ENCODE results near the gene ACTN3. TPM values are rescaled to one million over a fixed set of nuclear protein-coding genes. Genes with fewer than 3 reads are reported as not detected.
A peak's percentile ranks its signal among the peaks of the same experiment; 100 is the strongest.
"Not testable (repeated sequence)": the region's sequence is repeated elsewhere in the genome, so short reads cannot be mapped to it uniquely, and the experiment has no call there.

Gene ACTN3
- not detected for total RNA-seq

GRCh38 chr11:66546368-66546965, at the start of gene ACTN3:
Gene ACTN3, plus strand, starts transcription at chr11:66546903. Its CDS starts 35 bp downstream, at chr11:66546938.
- DNase-seq (ENCODE audit: low spot score in 2 of 2) (no peak), FAIRE-seq (no peak)

- DNase-seq (ENCODE audit: low spot score in 2 of 2) (no peak), FAIRE-seq (no peak)
These were observed 49.5 kb upstream of the ACTN3 start for GRCh38 chr11:66497206-66497605.

DNA sequence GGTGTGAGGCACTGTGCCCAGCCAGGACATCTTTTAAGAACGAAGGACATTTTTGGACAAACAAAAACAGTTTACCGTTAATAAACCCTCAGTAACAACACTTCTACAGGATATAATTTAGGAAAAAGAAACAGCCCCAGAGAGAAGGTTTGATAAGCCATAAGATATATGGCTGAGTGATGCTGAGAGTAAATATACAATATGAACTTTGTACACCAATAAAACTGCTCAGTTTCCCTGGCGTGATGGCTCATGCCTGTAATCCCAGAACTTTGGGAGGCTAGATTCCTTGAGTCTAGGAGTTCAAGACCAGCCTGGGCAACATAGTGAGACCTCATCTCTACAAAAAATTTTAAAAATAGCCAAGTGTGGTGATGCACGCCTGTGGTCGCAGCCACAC, 48.2 kb upstream of the ACTN3 start:
- DNase-seq (ENCODE audit: low spot score in 2 of 2) (no peak), FAIRE-seq (no peak)

DNA sequence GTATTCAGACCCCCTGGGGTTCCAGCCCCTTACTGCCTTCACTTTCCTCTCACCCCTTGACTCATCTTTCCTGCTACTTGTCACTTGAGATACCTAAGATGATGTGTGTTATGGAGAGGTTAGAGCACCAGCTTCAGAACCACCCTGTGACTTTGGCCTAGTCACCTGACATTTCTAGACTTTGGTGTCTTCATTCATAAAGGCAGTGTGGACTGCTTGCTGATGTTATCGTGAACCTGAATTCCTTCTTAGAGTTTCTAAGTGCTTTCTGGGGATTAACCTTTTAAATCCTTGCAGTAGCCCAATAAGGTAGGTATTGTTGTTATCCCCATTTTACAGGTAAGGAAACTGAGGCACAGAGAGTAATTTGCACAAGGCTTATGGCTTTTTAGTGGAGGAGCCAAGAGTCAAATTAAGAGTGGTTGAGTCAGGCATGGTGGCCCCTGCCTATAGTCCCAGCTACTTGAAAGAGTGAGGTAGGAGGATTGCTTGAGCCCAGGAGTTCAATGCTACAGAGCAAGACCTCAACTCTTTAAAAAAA, 41.4 kb upstream of the ACTN3 start:
- DNase-seq (ENCODE audit: low spot score in 2 of 2) (no peak), FAIRE-seq (no peak)

DNA sequence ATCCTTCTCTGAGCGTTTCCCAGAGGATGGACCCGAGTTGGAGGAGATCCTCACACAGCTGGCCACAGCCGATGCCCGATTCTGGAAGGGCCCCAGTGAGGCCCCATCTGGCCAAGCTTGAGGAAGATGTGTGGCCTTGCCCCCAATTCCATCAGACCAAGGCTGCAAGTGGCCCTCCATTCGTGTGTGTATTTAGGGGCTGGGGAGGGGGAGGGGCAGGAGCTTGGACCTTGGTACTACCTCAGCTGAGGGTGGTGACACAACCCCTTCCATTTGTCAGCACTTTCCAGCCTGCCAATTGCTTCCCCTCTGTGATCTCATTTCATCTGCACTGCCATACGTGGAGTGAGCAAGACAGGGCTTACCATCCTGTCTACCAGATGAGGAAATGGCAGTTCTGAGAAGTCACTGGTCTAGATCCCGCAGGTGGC, 37.6 kb upstream of the ACTN3 start:
- FAIRE-seq: no peak
- DNase-seq (ENCODE audit: low spot score in 2 of 2): no peak

- DNase-seq (ENCODE audit: low spot score in 2 of 2) (peak; percentile 69 to 84), FAIRE-seq (no peak)
These were observed 36.3 kb upstream of the ACTN3 start, which contains the start of gene BBS1 for GRCh38 chr11:66510271-66510989. Gene BBS1, plus strand, starts transcription at chr11:66510635. Its CDS starts 25 bp downstream, at chr11:66510660.

GRCh38 chr11:66510990-66511339, 35.7 kb upstream of the ACTN3 start:
- FAIRE-seq (no peak), DNase-seq (ENCODE audit: low spot score in 2 of 2) (no peak)

- DNase-seq (ENCODE audit: low spot score in 2 of 2) (no peak), FAIRE-seq (no peak)
These were observed 23.1 kb upstream of the ACTN3 start for GRCh38 chr11:66523611-66524010.

GRCh38 chr11:66524304-66525040, 22.2 kb upstream of the ACTN3 start:
- FAIRE-seq (no peak), DNase-seq (ENCODE audit: low spot score in 2 of 2) (no peak)

DNA sequence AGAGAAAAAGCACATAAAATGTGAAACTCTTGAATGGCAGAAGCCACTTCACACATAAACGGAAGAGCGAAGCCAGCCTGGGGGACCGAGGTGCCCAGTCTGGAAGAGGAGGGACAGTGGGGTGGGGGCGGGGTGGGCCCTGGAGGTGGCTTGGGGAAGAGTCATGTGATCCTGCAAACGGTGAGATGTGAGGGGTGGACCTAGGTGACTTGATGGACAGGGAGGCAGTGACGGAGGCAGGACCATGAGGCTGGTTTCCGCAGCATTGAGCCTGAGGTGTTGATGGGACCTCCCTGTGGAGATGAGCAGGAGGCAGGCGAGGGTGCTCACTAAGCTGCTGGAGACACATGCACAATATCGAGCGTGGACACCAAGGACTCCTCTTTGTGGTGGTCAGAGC, 17.6 kb upstream of the ACTN3 start:
- FAIRE-seq (no peak), DNase-seq (ENCODE audit: low spot score in 2 of 2) (no peak)

- DNase-seq (ENCODE audit: low spot score in 2 of 2): no peak
- no peak for FAIRE-seq
These were observed 17.0 kb upstream of the ACTN3 start for GRCh38 chr11:66529655-66530054.

DNA sequence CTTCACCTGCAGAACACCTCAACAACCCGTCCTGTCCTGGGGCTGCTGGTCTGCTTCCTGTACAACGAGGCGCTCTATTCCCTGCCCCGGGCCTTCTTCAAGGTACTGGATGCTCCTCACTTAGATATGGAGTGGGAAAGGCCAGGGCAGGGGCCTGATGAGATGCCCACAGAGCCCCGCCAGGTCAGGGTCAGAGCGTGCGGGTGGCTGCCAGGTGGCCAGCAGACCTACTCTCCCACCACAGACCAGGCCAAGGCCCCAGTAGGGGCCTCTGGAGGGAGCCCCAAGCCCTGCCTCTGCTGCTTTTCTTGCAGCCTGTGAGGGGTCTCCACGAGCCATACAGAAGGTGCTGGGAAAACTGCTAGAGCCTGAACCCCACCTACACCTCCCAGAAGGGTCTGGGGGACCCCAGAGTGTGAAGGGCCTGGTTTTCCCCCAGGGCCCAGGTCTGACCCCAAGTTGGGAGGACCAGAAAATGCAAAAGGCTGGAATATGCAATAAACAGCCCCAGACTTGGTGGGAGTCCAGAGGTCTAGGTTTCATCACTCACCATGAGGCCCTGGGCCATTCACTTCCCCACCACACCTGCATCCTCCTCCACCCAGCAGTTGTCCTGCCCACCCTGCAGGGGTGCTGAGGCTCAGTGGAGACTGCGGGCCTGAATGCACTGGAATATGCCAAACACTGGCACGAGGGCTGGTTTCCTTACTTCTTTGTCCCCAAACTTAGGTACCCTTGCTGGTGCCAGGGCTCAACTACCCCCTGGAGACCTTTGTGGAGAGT, 15.6 kb upstream of the ACTN3 start:
- no peak for DNase-seq (ENCODE audit: low spot score in 2 of 2)
- FAIRE-seq: no peak

DNA sequence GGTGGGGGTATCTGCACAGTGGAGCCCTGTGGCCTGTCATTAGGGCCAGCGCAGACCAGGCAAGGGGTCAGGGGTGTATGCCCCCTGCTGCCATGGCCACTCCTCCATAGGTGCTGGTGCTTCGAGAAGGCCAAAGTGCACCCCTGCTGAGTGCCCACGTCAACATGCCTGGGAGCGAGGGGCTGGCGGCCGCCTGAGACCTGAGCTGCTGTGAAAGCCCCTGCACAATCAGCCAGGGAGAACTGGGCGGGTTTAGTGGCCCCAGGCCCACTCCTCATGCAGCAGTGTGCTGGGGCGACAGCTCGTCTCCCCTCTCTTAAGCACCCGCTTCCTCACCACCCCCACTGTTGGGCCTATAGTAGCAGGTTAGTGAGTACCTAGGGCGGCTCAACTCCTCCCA, 14.9 kb upstream of the ACTN3 start:
- DNase-seq (ENCODE audit: low spot score in 2 of 2): no peak
- no peak for FAIRE-seq

GRCh38 chr11:66532784-66533183, 13.9 kb upstream of the ACTN3 start:
- no peak for DNase-seq (ENCODE audit: low spot score in 2 of 2)
- no peak for FAIRE-seq

- no peak for DNase-seq (ENCODE audit: low spot score in 2 of 2)
- no peak for FAIRE-seq
These were observed 7.4 kb upstream of the ACTN3 start for GRCh38 chr11:66539170-66539869.

DNA sequence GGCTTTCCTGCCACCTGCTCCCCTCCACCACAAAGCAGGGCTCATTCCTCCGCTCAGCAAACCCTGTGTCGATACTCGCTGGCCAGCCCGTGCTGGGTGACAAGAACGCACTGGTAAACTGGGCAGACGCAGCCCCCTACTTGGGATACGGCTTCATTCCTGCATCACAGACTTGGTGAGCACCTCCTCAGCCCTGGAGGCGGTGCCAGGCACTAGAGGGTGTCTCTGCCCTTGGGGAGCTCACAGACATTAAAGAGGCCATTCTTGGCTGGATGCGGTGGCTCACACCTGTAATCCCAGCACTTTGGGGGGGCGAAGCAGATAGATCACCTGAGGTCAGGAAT, 6.9 kb upstream of the ACTN3 start:
- DNase-seq (ENCODE audit: low spot score in 2 of 2) (no peak), FAIRE-seq (no peak)

- not testable (repeated sequence) for DNase-seq (ENCODE audit: low spot score in 2 of 2); FAIRE-seq
These were observed 6.1 kb upstream of the ACTN3 start for GRCh38 chr11:66540598-66540997.

DNA sequence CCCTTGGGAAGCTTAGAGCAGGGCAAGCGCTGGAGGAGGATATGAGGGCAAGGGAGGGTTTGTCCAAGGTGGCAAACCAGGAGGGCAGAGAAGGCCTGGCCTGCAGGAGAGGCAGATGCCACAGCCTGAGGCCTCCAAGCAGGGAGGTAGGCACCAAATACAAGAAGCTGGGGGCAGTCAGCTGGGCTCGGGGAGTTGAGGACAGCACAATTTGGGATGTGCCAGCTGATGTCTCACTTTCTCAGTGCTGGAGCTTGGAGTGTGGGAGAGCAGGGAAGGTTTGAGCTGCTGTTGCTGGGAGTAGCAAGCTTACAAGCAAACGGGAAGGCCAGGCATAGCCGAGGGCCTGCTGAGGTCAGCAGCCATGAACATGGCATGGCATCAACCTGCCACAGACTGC, 4.8 kb upstream of the ACTN3 start:
- DNase-seq (ENCODE audit: low spot score in 2 of 2) (no peak), FAIRE-seq (no peak)

- DNase-seq (ENCODE audit: low spot score in 2 of 2) (no peak), FAIRE-seq (no peak)
These were observed 4.3 kb upstream of the ACTN3 start for GRCh38 chr11:66542362-66542761.
